Stimulated activated CD4-positive, alpha-beta T cell treated with anti-CD3 and anti-CD28 coated beads, Interleukin-12 subunit alpha, Interleukin-12 subunit beta, amount 100 ng/mL, for 4 hours (primary cell): ENCODE data around the gene CALCR.

ENCODE experiments used
- DNase-seq: peaks from one replicate; pipeline ENCODE4 v3.0.0-alpha.2; 2020

CALCR gene

GRCh38 chr7:93442478-93443224 is 131.9 kb downstream of the CALCR start:
- DNase-seq, result peak; percentile 5

- DNase-seq, result no peak
Measured at GRCh38 chr7:93435791-93436190, 138.7 kb downstream of the CALCR start.

- no peak for DNase-seq
Measured at GRCh38 chr7:93432130-93432529, 142.4 kb downstream of the CALCR start.

GRCh38 chr7:93430917-93431588 is 143.5 kb downstream of the CALCR start:
- no peak for DNase-seq

GRCh38 chr7:93429563-93429962 is 145.0 kb downstream of the CALCR start:
- DNase-seq, result no peak

GRCh38 chr7:93427107-93427506 is 147.4 kb downstream of the CALCR start:
- DNase-seq, result no peak

- no peak for DNase-seq
Measured at GRCh38 chr7:93426155-93426696, 148.3 kb downstream of the CALCR start.

GRCh38 chr7:93414574-93414973 is 159.9 kb downstream of the CALCR start:
- no peak for DNase-seq

- no peak for DNase-seq
Measured at GRCh38 chr7:93409324-93409723, 165.2 kb downstream of the CALCR start.

GRCh38 chr7:93407239-93407638 is 167.3 kb downstream of the CALCR start:
- no peak for DNase-seq

GRCh38 chr7:93402944-93403343 is 171.6 kb downstream of the CALCR start:
- no peak for DNase-seq

GRCh38 chr7:93399642-93400041 is 174.9 kb downstream of the CALCR start:
- DNase-seq, result no peak

GRCh38 chr7:93392984-93393383 is 181.5 kb downstream of the CALCR start:
- no peak for DNase-seq

- DNase-seq, result no peak
Measured at GRCh38 chr7:93390660-93391059, 183.9 kb downstream of the CALCR start.

- no peak for DNase-seq
Measured at GRCh38 chr7:93382362-93382761, 192.2 kb downstream of the CALCR start.

GRCh38 chr7:93378131-93378760 is 196.3 kb downstream of the CALCR start:
- no peak for DNase-seq

- no peak for DNase-seq
Measured at GRCh38 chr7:93375603-93376002, 198.9 kb downstream of the CALCR start.
